H1 (cell line): Measurements from ENCODE around the gene CD200R1L. TPM values are rescaled to one million over a fixed set of nuclear protein-coding genes. Genes with fewer than 3 reads are reported as not detected.

Experiments used
- CTCF ChIA-PET: fragments of 300-600 bp; sonication (Branson Sonifier 250); formaldehyde crosslinking; loops from one replicate; lab custom pipeline; 2021; ENCODE audit not compliant: partially characterized antibody; lab: Charles Lee
- POLR2A ChIA-PET: fragments of 300-600 bp; sonication (Branson Sonifier 250); formaldehyde crosslinking; loops from one replicate; lab custom pipeline; 2021; ENCODE audit warnings: inconsistent platforms; ENCODE audit not compliant: partially characterized antibody; lab: Charles Lee
- DNase-seq, 2 experiments: peaks; one replicate each; pipeline versions ENCODE4 v3.0.0 to v3.0.0-alpha.2; 2010 to 2022; ENCODE audit warnings: low spot score in 2 of 2, low read depth in 1 of 2, mixed read lengths in 1 of 2
- FAIRE-seq: peaks from 2 replicates; lab custom pipeline; 2011; peaks lifted over from hg19 to GRCh38; lab: Jason Lieb, UNC
- H2AFZ ChIP-seq: 2 replicates; pipeline ENCODE4 v1.8.1; 2012; ENCODE audit warnings: low read length, inconsistent platforms
- H2AK5ac ChIP-seq: 2 replicates; pipeline ENCODE4 v1.6.1; 2013; ENCODE audit warnings: low read depth, low read length
- H2BK120ac ChIP-seq: replicated peaks from 2 replicates; pipeline ENCODE3; 2013; ENCODE audit warnings: low read depth, low read length, inconsistent platforms
- H2BK12ac ChIP-seq: 2 replicates; pipeline ENCODE4 v1.6.1; 2013; ENCODE audit warnings: low read depth, low read length
- H2BK15ac ChIP-seq: 2 replicates; pipeline ENCODE4 v1.6.1; 2013; ENCODE audit warnings: low read length
- H2BK20ac ChIP-seq: 2 replicates; pipeline ENCODE4 v1.6.1; 2013; ENCODE audit warnings: low read length
- H2BK5ac ChIP-seq: 2 replicates; pipeline ENCODE4 v1.6.1; 2013; ENCODE audit warnings: low read depth, low read length
- H3K14ac ChIP-seq: 2 replicates; pipeline ENCODE4 v1.6.1; 2013; ENCODE audit warnings: inconsistent platforms; ENCODE audit not compliant: insufficient read length
- H3K18ac ChIP-seq: 2 replicates; pipeline ENCODE4 v1.6.1; 2013; ENCODE audit warnings: low read length; ENCODE audit errors: extremely low read depth
- H3K23ac ChIP-seq: 2 replicates; pipeline ENCODE4 v1.6.1; 2013; ENCODE audit warnings: inconsistent platforms; ENCODE audit not compliant: insufficient read length
- H3K23me2 ChIP-seq: 2 replicates; pipeline ENCODE4 v1.6.1; 2013; ENCODE audit warnings: low read depth, low read length
- H3K27ac ChIP-seq: 2 replicates; pipeline ENCODE4 v1.6.1; 2011; ENCODE audit warnings: low read depth, low read length, inconsistent platforms
- H3K27me3 ChIP-seq, 4 experiments: replicated peaks in 1 of 4; 1 replicate in 1 of 4; 2 replicates in 3 of 4; pipeline versions ENCODE4 v1.6.1 to v1.8.1; 2011 to 2013; ENCODE audit warnings: low read length in 3 of 4, mild to moderate bottlenecking in 3 of 4, inconsistent platforms in 2 of 4, mixed read lengths in 2 of 4, moderate library complexity in 1 of 4; ENCODE audit not compliant: control insufficient read depth in 3 of 4, insufficient read depth in 3 of 4; ENCODE audit errors: extremely low read depth in 1 of 4
- H3K36me3 ChIP-seq, 4 experiments: 2 replicates each; pipeline versions ENCODE4 v1.6.1 to v1.8.1; 2011 to 2013; ENCODE audit warnings: mild to moderate bottlenecking in 4 of 4, low read length in 3 of 4, moderate library complexity in 2 of 4, control low read depth in 1 of 4, inconsistent platforms in 1 of 4; ENCODE audit not compliant: insufficient read depth in 4 of 4, control insufficient read depth in 2 of 4
- H3K4ac ChIP-seq: replicated peaks from 2 replicates; pipeline ENCODE3; 2013; ENCODE audit warnings: low read length, low read depth, mixed read lengths, inconsistent platforms; ENCODE audit not compliant: insufficient read length
- H3K4me1 ChIP-seq, 4 experiments: replicated peaks in 1 of 4; 1 replicate in 1 of 4; 2 replicates in 3 of 4; pipeline versions ENCODE4 v1.6.1 to v1.8.1; 2011 to 2013; ENCODE audit warnings: low read length in 3 of 4, inconsistent platforms in 2 of 4, mixed read lengths in 1 of 4; ENCODE audit not compliant: insufficient read depth in 4 of 4, control insufficient read depth in 3 of 4
- H3K4me2 ChIP-seq, 2 experiments: 2 replicates each; pipeline versions ENCODE4 v1.6.1 to v1.8.1; 2011 to 2013; ENCODE audit warnings: low read depth in 2 of 2, low read length in 2 of 2, control low read depth in 1 of 2, inconsistent platforms in 1 of 2, mild to moderate bottlenecking in 1 of 2; ENCODE audit not compliant: insufficient read depth in 1 of 2
- H3K4me3 ChIP-seq, 4 experiments: fragments of 200-600, 300-600 bp in 1 of 4; sonication (generic), shearing (Covaris generic), sonication (Bioruptor Twin) in 1 of 4; 2 replicates each; pipeline versions ENCODE4 v1.5.1 to v1.8.1; 2011 to 2016; ENCODE audit warnings: low read length in 4 of 4, low read depth in 3 of 4, control low read depth in 2 of 4, inconsistent platforms in 2 of 4, mild to moderate bottlenecking in 2 of 4, mixed read lengths in 1 of 4, moderate library complexity in 1 of 4; ENCODE audit not compliant: insufficient read depth in 2 of 4; ENCODE audit errors: extremely low read depth in 1 of 4
- H3K56ac ChIP-seq: replicated peaks from 2 replicates; pipeline ENCODE3; 2013; ENCODE audit warnings: low read depth, mild to moderate bottlenecking, mixed read lengths, low read length, inconsistent platforms; ENCODE audit not compliant: insufficient read length
- H3K79me1 ChIP-seq: 2 replicates; pipeline ENCODE4 v1.6.1; 2013; ENCODE audit warnings: low read depth, low read length, control low read depth
- H3K79me2 ChIP-seq, 2 experiments: 2 replicates each; pipeline versions ENCODE4 v1.6.1 to v1.8.1; 2012 to 2013; ENCODE audit warnings: low read length in 2 of 2, mild to moderate bottlenecking in 2 of 2, inconsistent platforms in 1 of 2; ENCODE audit not compliant: insufficient read depth in 2 of 2, control insufficient read depth in 1 of 2
- H3K9ac ChIP-seq, 4 experiments: replicated peaks in 1 of 4; 1 replicate in 1 of 4; 2 replicates in 3 of 4; pipeline versions ENCODE4 v1.6.1 to v1.8.1; 2011 to 2013; ENCODE audit warnings: low read depth in 3 of 4, low read length in 3 of 4, control low read depth in 2 of 4, mild to moderate bottlenecking in 2 of 4, moderate library complexity in 2 of 4, inconsistent platforms in 1 of 4; ENCODE audit errors: extremely low read depth in 1 of 4
- H3K9me3 ChIP-seq, 2 experiments: 2 replicates each; pipeline versions ENCODE4 v1.6.1 to v1.8.1; 2012 to 2013; ENCODE audit warnings: mild to moderate bottlenecking in 2 of 2, moderate library complexity in 2 of 2, control low read depth in 1 of 2, inconsistent platforms in 1 of 2, low read depth in 1 of 2, low read length in 1 of 2, mixed read lengths in 1 of 2; ENCODE audit not compliant: insufficient read depth in 2 of 2
- H4K20me1 ChIP-seq, 2 experiments: replicated peaks in 1 of 2; 2 replicates each; pipeline versions ENCODE3 to v1.8.1; 2011 to 2013; ENCODE audit warnings: inconsistent platforms in 2 of 2, low read length in 2 of 2, mild to moderate bottlenecking in 1 of 2; ENCODE audit not compliant: insufficient read depth in 2 of 2, control insufficient read depth in 1 of 2
- H4K5ac ChIP-seq: 2 replicates; pipeline ENCODE4 v1.6.1; 2013; ENCODE audit warnings: low read length, low read depth, mixed read lengths, inconsistent platforms; ENCODE audit not compliant: insufficient read length
- H4K8ac ChIP-seq: 2 replicates; pipeline ENCODE4 v1.8.0; 2013; ENCODE audit warnings: mild to moderate bottlenecking, moderate library complexity, low read length, inconsistent platforms; ENCODE audit not compliant: insufficient read depth; ENCODE audit errors: extremely low read depth
- H4K91ac ChIP-seq: replicated peaks from 2 replicates; pipeline ENCODE3; 2013; ENCODE audit warnings: low read length, mixed read lengths, inconsistent platforms; ENCODE audit not compliant: insufficient read length
- CBX8 ChIP-seq: fragments of 300-800, 300-1000 bp; sonication (generic); IDR thresholded peaks from 2 replicates; pipeline ENCODE4 v1.7.1; 2016; ENCODE audit warnings: low read depth, low read length, borderline replicate concordance
- CEBPB ChIP-seq: IDR thresholded peaks from 2 replicates; pipeline ENCODE4 v1.6.1; 2012; ENCODE audit warnings: low read depth, low read length
- CHD1 ChIP-seq: IDR thresholded peaks from 2 replicates; pipeline ENCODE4 v1.6.1; 2012; ENCODE audit warnings: low read depth, low read length, improper control_type of control experiment
- GTF2F1 ChIP-seq: IDR thresholded peaks from 2 replicates; pipeline ENCODE4 v1.6.1; 2012; ENCODE audit warnings: low read depth, low read length, improper control_type of control experiment, borderline replicate concordance
- HDAC2 ChIP-seq, 2 experiments: fragments of 300-600 bp in 1 of 2; sonication (generic) in 1 of 2; IDR thresholded peaks; 2 replicates each; pipeline ENCODE4 v1.6.1; 2011 to 2012; ENCODE audit warnings: low read depth in 2 of 2, low read length in 2 of 2, mild to moderate bottlenecking in 2 of 2, moderate library complexity in 2 of 2, borderline replicate concordance in 1 of 2, inconsistent platforms in 1 of 2
- KDM4A ChIP-seq: IDR thresholded peaks from one replicate; pipeline ENCODE4 v1.7.1; 2012; ENCODE audit warnings: low read depth, mild to moderate bottlenecking, moderate library complexity, low read length, inconsistent platforms; ENCODE audit not compliant: severe bottlenecking
- MAFK ChIP-seq: IDR thresholded peaks from 2 replicates; pipeline ENCODE4 v1.6.1; 2012; ENCODE audit warnings: low read depth, mild to moderate bottlenecking, improper control_type of control experiment, low read length
- NANOG ChIP-seq: IDR thresholded peaks from 2 replicates; pipeline ENCODE4 v1.6.1; 2011; ENCODE audit warnings: low read length, low read depth, mild to moderate bottlenecking, inconsistent platforms; ENCODE audit not compliant: insufficient read depth, poor library complexity, severe bottlenecking
- POLR2A ChIP-seq, 2 experiments: IDR thresholded peaks; 1 replicate in 1 of 2; 2 replicates in 1 of 2; pipeline ENCODE4 v1.6.1; 2011; ENCODE audit warnings: low read depth in 2 of 2, low read length in 2 of 2, mild to moderate bottlenecking in 2 of 2; ENCODE audit errors: control extremely low read depth in 1 of 2
- POU5F1 ChIP-seq: IDR thresholded peaks from 2 replicates; pipeline ENCODE4 v1.6.1; 2011; ENCODE audit warnings: low read depth, mild to moderate bottlenecking, low read length, moderate library complexity
- RNF2 ChIP-seq: fragments of 200-900, 300-1000 bp; sonication (generic); IDR thresholded peaks from 2 replicates; pipeline ENCODE4 v1.7.1; 2016; ENCODE audit warnings: borderline replicate concordance, low read depth, mild to moderate bottlenecking, antibody characterized with exemption, low read length; ENCODE audit not compliant: poor library complexity, severe bottlenecking; ENCODE audit errors: missing control alignments
- SP2 ChIP-seq: IDR thresholded peaks from 2 replicates; pipeline ENCODE4 v1.6.1; 2012; ENCODE audit warnings: mild to moderate bottlenecking, low read length, inconsistent platforms
- ZNF274 ChIP-seq: IDR thresholded peaks from 2 replicates; pipeline ENCODE4 v1.7.0; 2012; ENCODE audit warnings: low read length, borderline replicate concordance; ENCODE audit errors: extremely low read depth
- WGBS, 2 experiments: shearing (Covaris generic) in 1 of 2; methylation state at CpG; one replicate each; pipeline versions ENCODE4 v1.1.6 to v1.1.7; 2013 to 2015; ENCODE audit warnings: low lambda C conversion rate in 2 of 2, mixed read lengths in 2 of 2, inconsistent platforms in 1 of 2, low coverage in 1 of 2, missing lambda C conversion rate in 1 of 2; ENCODE audit not compliant: insufficient replicate concordance in 2 of 2, insufficient coverage in 1 of 2, insufficient read length in 1 of 2; ENCODE audit errors: extremely low coverage in 1 of 2, missing lambda C conversion rate in 1 of 2; 5-methylcytosine and 5-hydroxymethylcytosine counted together
- polyA plus RNA-seq, 7 experiments: library from polyadenylated mRNA; depleted of rRNA in 3 of 7; stranded (reverse) in 5 of 7; unstranded in 2 of 7; fragments of >200 nt in 5 of 7; fragments of 200-250 nt in 2 of 7; gene quantifications; 1 replicate in 5 of 7; 2 replicates in 1 of 7; 4 replicates in 1 of 7; pipeline versions ENCODE4 v1.2.1 to v1.2.3, GENCODE V29; 2011 to 2013; ENCODE audit warnings: missing spikeins in 2 of 7, mixed read lengths in 2 of 7
- total RNA-seq: library from RNA; stranded (reverse); fragmentation: NEBNext Ultra II Directional; extraction: Animal tissue kit (Norgen Biotek cat#: 25700); gene quantifications from 2 replicates; pipeline ENCODE4 v1.2.1, GENCODE V29; 2021
- TF ChIP-seq, protein P1 (sequence below): IDR thresholded peaks from 2 replicates; pipeline ENCODE4 v1.6.1; 2011; ENCODE audit warnings: low read depth, mild to moderate bottlenecking, low read length; ENCODE audit not compliant: insufficient read depth

Gene CD200R1L
- total and polyA plus RNA-seq, 2 of the 8 experiments (the other 6 are each of a cell fraction or from before 2014, with no cell fraction given) = not detected

DNA sequence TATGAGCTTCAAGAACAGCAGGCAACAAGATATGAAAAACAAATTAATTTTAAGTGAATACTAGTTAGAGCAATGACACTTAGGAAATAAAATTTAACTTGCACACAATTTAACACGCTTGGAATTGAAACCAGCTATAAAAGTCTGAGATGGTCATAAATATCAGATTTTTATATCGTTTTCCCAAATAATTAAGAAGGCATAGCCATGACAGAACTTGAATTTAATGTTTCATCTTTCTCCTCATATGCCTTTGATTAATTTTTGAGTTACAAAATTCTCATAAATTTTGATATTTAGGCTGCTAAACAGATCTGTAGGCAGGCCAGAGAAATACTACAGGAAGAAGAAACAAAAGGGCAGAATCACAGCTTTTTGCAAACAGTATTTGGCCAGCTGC, 38.5 kb downstream of the CD200R1L start:
- no peak overlapping the region for H2BK15ac ChIP-seq
- ChIA-PET POLR2A (no interaction called here), CTCF (interaction anchor here (0.8 to 2.1 kb wide), 8 partner anchors 8 to 167 kb away, joined by 3 to 8 read pairs (median 3); partner anchors contain the start of gene CD200R1)
- FAIRE-seq (no peak), DNase-seq (no peak)
- no peak overlapping the region for H2BK5ac ChIP-seq
- H3K79me1 ChIP-seq = no peaks in the 10 kb centered on the region
- H4K8ac ChIP-seq = no peak overlapping the region
- no peaks in the 10 kb centered on the region for H3K27me3 ChIP-seq
- 87% methylated on average over 2 of the region's 2 CpGs; no CpG with 5 or more reads in 1 of the 2 experiments for WGBS, 2 experiments
- H2AK5ac ChIP-seq = no peak overlapping the region
- H3K79me2 ChIP-seq = no peaks in the 10 kb centered on the region
- no peak overlapping the region for H2BK120ac ChIP-seq
- H3K4me3 ChIP-seq = no peak overlapping the region
- no peaks in the 10 kb centered on the region for H4K20me1 ChIP-seq
- H3K9me3 ChIP-seq = no peaks in the 10 kb centered on the region
- no peaks in the 10 kb centered on the region for H3K36me3 ChIP-seq
- H3K23me2 ChIP-seq = no peaks in the 10 kb centered on the region
- H2BK12ac ChIP-seq = no peak overlapping the region
- H3K4me2 ChIP-seq = no peak overlapping the region
- no peak overlapping the region for H2AFZ ChIP-seq
- no peak overlapping the region for H3K9ac ChIP-seq
- H3K4ac ChIP-seq = no peak overlapping the region
- no peak overlapping the region for H2BK20ac ChIP-seq
- no peaks in the 10 kb centered on the region for H3K4me1 ChIP-seq
- H3K56ac ChIP-seq = no peak overlapping the region
- H3K14ac ChIP-seq = no peak overlapping the region
- no peak overlapping the region for H3K27ac ChIP-seq
- no peak overlapping the region for H4K5ac ChIP-seq
- no peak overlapping the region for H3K23ac ChIP-seq
- H3K18ac ChIP-seq = no peak overlapping the region
- no peak overlapping the region for H4K91ac ChIP-seq
- TF ChIP-seq, protein P1, sequence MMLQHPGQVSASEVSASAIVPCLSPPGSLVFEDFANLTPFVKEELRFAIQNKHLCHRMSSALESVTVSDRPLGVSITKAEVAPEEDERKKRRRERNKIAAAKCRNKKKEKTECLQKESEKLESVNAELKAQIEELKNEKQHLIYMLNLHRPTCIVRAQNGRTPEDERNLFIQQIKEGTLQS = no peak
- TF ChIP-seq POU5F1 (no peak), KDM4A (no peak), HDAC2 (IDR thresholded peaks at IDR 0.05; ENCODE audit: borderline replicate concordance in 1 of 2, low read depth in 2 of 2, low read length in 2 of 2) (no peak), CBX8 (no peak), SP2 (no peak), RNF2 (no peak), ZNF274 (no peak), MAFK (no peak), POLR2A (IDR thresholded peaks at IDR 0.05; ENCODE audit: control extremely low read depth in 1 of 2, low read depth in 2 of 2, low read length in 2 of 2) (no peak), CEBPB (no peak), CHD1 (no peak), NANOG (no peak), GTF2F1 (no peak)
